Pancreas (tissue), 10 donors: ENCODE measurements around the gene ARHGAP11A. TPM values are rescaled to one million over a fixed set of nuclear protein-coding genes. Genes with fewer than 3 reads are reported as not detected.
A peak's percentile ranks its signal among the peaks of the same experiment; 100 is the strongest.

Experiments used
- ATAC-seq, 4 donors: fragments of 200-7000 bp; cut with Tn5 transposase; one replicate each; pipeline versions ENCODE4 v1.8.0 to v1.9.1; 2020; ENCODE audit warnings: mild to moderate bottlenecking in 4 of 4, moderate library complexity in 4 of 4
- DNase-seq, 6 donors: peaks; one replicate each; pipeline ENCODE4 v3.0.0-alpha.2; 2020
- FAIRE-seq: peaks from 2 replicates; lab custom pipeline; 2012; peaks lifted over from hg19 to GRCh38; lab: Jason Lieb, UNC
- H3K27ac ChIP-seq, 4 donors: fragments of 200-600 bp; sonication (generic); 1 replicate in 3 of 4; 2 replicates in 1 of 4; pipeline versions ENCODE4 v1.5.0 to v1.8.0; 2020
- H3K27me3 ChIP-seq, 4 donors: fragments of 200-600 bp; one replicate each; pipeline ENCODE4 v1.8.0; 2021
- H3K36me3 ChIP-seq, 3 donors: fragments of 200-600 bp; sonication (generic) in 1 of 3; one replicate each; pipeline versions ENCODE4 v1.5.0 to v1.8.0; 2020 to 2021
- H3K4me1 ChIP-seq, 3 donors: fragments of 200-600 bp; one replicate each; pipeline ENCODE4 v1.8.0; 2021
- H3K4me3 ChIP-seq, 4 donors: fragments of 200-600 bp; sonication (generic) in 2 of 4; one replicate each; pipeline versions ENCODE4 v1.5.0 to v1.8.0; 2020 to 2021
- H3K9me3 ChIP-seq, 4 donors: fragments of 200-600 bp; one replicate each; pipeline ENCODE4 v1.8.0; 2021
- CTCF ChIP-seq, 4 donors: fragments of 200-600 bp; sonication (generic) in 3 of 4; IDR thresholded peaks; one replicate each; pipeline versions ENCODE4 v1.5.0 to v1.8.0; 2021; ENCODE audit warnings: antibody characterized with exemption in 4 of 4
- WGBS, 2 donors: extraction: QIAGEN DNeasy Blood & Tissue Kit; methylation state at CpG; one replicate each; pipeline ENCODE4 v1.1.7; 2013; 5-methylcytosine and 5-hydroxymethylcytosine counted together
- intact Hi-C, 3 donors: fragments of 100-400 bp; cut with DNase I; formaldehyde crosslinking; loops; one replicate each; pipeline versions ENCODE4 v1.11.1 to v1.14.2; 2022
- polyA plus RNA-seq, 2 donors: library from polyadenylated mRNA; stranded (reverse); fragments of 200-250 nt; gene quantifications; one replicate each; pipeline ENCODE4 v1.2.3, GENCODE V29; 2013
- total RNA-seq, 6 donors: library from RNA; stranded (reverse); fragmentation: NEBNext Ultra II Directional in 4 of 6; extraction: Animal tissue kit (Norgen Biotek cat#: 25700) in 4 of 6; gene quantifications; one replicate each; pipeline versions ENCODE4 v1.2.1 to v1.2.4, GENCODE V29; 2021 to 2023
- donor health status: healthy with polysubstance abuse.
- donor health status: DM: no; HTN: no; CAD: no; lungs with moderate emphysema.
- donor health status: DM: no; HTN: no; CAD: no.
- donor health status: control.
- donor health status: control.
- donor health status: Bipolar disorder and iron deficiency.
- donor health status: DM: yes; HTN: yes; CAD: no.
- donor health status: DM: no; HTN: no; CAD: no.
- donor health status: DM: no; HTN: no; CAD: no.
- donor health status: DM: yes; HTN: yes; CAD: no.

ARHGAP11A gene
- total and polyA plus RNA-seq, 8 donors = 0.80 to 3.4 (median 3.1) TPM

GRCh38 chr15:32636410-32636809, 21.1 kb downstream of the ARHGAP11A start:
- DNase-seq = no peak
- ATAC-seq = no peak
- Histone ChIP-seq H3K9me3 (no peaks in the 10 kb centered on the region), H3K4me1 (no peaks in the 10 kb centered on the region), H3K36me3 (no peaks in the 10 kb centered on the region), H3K4me3 (no peak overlapping the region), H3K27me3 (no peaks in the 10 kb centered on the region), H3K27ac (no peak overlapping the region)
- TF ChIP-seq CTCF (IDR thresholded peaks at IDR 0.05) = no peak
- intact Hi-C loops = no loop called here
- 82 to 87% methylated on average over 3 of the region's 3 CpGs for WGBS, 2 donors
- FAIRE-seq = no peak

GRCh38 chr15:32636908-32637567, 21.7 kb downstream of the ARHGAP11A start:
- Histone ChIP-seq H3K4me3 (no peak overlapping the region), H3K27ac (no peak overlapping the region), H3K4me1 (no peaks in the 10 kb centered on the region), H3K36me3 (no peaks in the 10 kb centered on the region), H3K27me3 (no peaks in the 10 kb centered on the region), H3K9me3 (no peaks in the 10 kb centered on the region)
- no peak for TF ChIP-seq CTCF (IDR thresholded peaks at IDR 0.05)
- DNase-seq (no peak), FAIRE-seq (no peak), ATAC-seq (no peak)
- intact Hi-C loops = no loop called here
- 96 to 98% methylated on average over 8 of the region's 8 CpGs for WGBS, 2 donors

GRCh38 chr15:32637704-32638103, 22.4 kb downstream of the ARHGAP11A start:
- DNase-seq (no peak), FAIRE-seq (no peak), ATAC-seq (no peak)
- Histone ChIP-seq H3K9me3 (no peaks in the 10 kb centered on the region), H3K27me3 (no peaks in the 10 kb centered on the region), H3K36me3 (no peaks in the 10 kb centered on the region), H3K4me3 (no peak overlapping the region), H3K4me1 (no peaks in the 10 kb centered on the region), H3K27ac (no peak overlapping the region)
- no peak for TF ChIP-seq CTCF (IDR thresholded peaks at IDR 0.05)
- 92 to 98% methylated on average over 1 of the region's 1 CpG for WGBS, 2 donors
- intact Hi-C loops = no loop called here

GRCh38 chr15:32641517-32642059, 26.3 kb downstream of the ARHGAP11A start, which contains the start of gene SCG5:
Gene SCG5 (plus strand): TSS chr15:32641710. CDS start chr15:32643593, 1,883 bp downstream.
- H3K27me3 ChIP-seq = no peaks in the 10 kb centered on the region
- FAIRE-seq (no peak), ATAC-seq (peak; percentile 55 to 94 (median 87)), DNase-seq (peak in 4 of 6 donors; percentile 48 to 72 (median 58))
- H3K27ac ChIP-seq = no peak within 1 kb of the TSS
- no peak for TF ChIP-seq CTCF (IDR thresholded peaks at IDR 0.05)
- intact Hi-C loops = no loop called here
- 32 to 48% methylated on average over 22 of the region's 22 CpGs for WGBS, 2 donors
- H3K36me3 ChIP-seq = no peaks in the 10 kb centered on the region
- no peaks in the 10 kb centered on the region for H3K9me3 ChIP-seq
- H3K4me1 ChIP-seq = peaks cover 2 to 6% (median 4%) of the 10 kb centered on the region in 3 donors
- peak within 1 kb of the TSS in 2 of 4 donors; percentile 6 to 13 for H3K4me3 ChIP-seq
